ENCODE measurements around the gene FBXO34. TPM values are rescaled to one million over a fixed set of nuclear protein-coding genes. Genes with fewer than 3 reads are reported as not detected.
"Not testable (repeated sequence)": the region's sequence is repeated elsewhere in the genome, so short reads cannot be mapped to it uniquely, and the experiment has no call there.

The FBXO34 gene
- total RNA-seq, 1 donor = 24.6 TPM

- Histone ChIP-seq H3K4me1 (ENCODE audit: insufficient read depth, low read length) (peaks cover 4% of the 10 kb centered on the region), H3K36me3 (ENCODE audit: insufficient read depth, low read length) (no peaks in the 10 kb centered on the region), H3K27me3 (ENCODE audit: insufficient read depth, low read length) (no peaks in the 10 kb centered on the region), H3K27ac (ENCODE audit: low read depth, low read length) (no peak overlapping the region), H2AFZ (ENCODE audit: low read length) (no peak overlapping the region), H3K4me2 (ENCODE audit: insufficient read depth, low read length) (no peak overlapping the region), H3K9me3 (ENCODE audit: low read depth, low read length) (no peaks in the 10 kb centered on the region), H4K20me1 (ENCODE audit: insufficient read depth, low read length) (peaks cover 22% of the 10 kb centered on the region), H3K79me2 (ENCODE audit: insufficient read depth, low read length) (peaks cover 84% of the 10 kb centered on the region), H3K4me3 (ENCODE audit: insufficient read depth, low read length) (no peak overlapping the region)
- no peak for DNase-seq (ENCODE audit: insufficient read length, low spot score, missing footprints)
- TF ChIP-seq CTCF (IDR thresholded peaks at IDR 0.05; ENCODE audit: extremely low read depth, low read depth, low read length) = no peak
Observed at GRCh38 chr14:55340482-55340881, 69.3 kb downstream of the FBXO34 start.

- peaks cover 4% of the 10 kb centered on the region for H3K4me1 ChIP-seq (ENCODE audit: insufficient read depth, low read length)
- H3K27ac ChIP-seq (ENCODE audit: low read depth, low read length) = no peak overlapping the region
- no peak overlapping the region for H2AFZ ChIP-seq (ENCODE audit: low read length)
- H3K4me3 ChIP-seq (ENCODE audit: insufficient read depth, low read length) = no peak overlapping the region
- no peak overlapping the region for H3K4me2 ChIP-seq (ENCODE audit: insufficient read depth, low read length)
- peaks cover 87% of the 10 kb centered on the region for H3K79me2 ChIP-seq (ENCODE audit: insufficient read depth, low read length)
- no peaks in the 10 kb centered on the region for H3K27me3 ChIP-seq (ENCODE audit: insufficient read depth, low read length)
- no peaks in the 10 kb centered on the region for H3K9me3 ChIP-seq (ENCODE audit: low read depth, low read length)
- DNase-seq (ENCODE audit: insufficient read length, low spot score, missing footprints) = no peak
- peaks cover 28% of the 10 kb centered on the region for H4K20me1 ChIP-seq (ENCODE audit: insufficient read depth, low read length)
- TF ChIP-seq CTCF (IDR thresholded peaks at IDR 0.05; ENCODE audit: extremely low read depth, low read depth, low read length) = no peak
- H3K36me3 ChIP-seq (ENCODE audit: insufficient read depth, low read length) = no peaks in the 10 kb centered on the region
Observed at GRCh38 chr14:55341781-55342180, 70.6 kb downstream of the FBXO34 start.

- DNase-seq (ENCODE audit: insufficient read length, low spot score, missing footprints); H3K36me3 ChIP-seq (ENCODE audit: insufficient read depth, low read length); H2AFZ ChIP-seq (ENCODE audit: low read length); H3K27ac ChIP-seq (ENCODE audit: low read depth, low read length); H3K4me2 ChIP-seq (ENCODE audit: insufficient read depth, low read length); H3K4me1 ChIP-seq (ENCODE audit: insufficient read depth, low read length); H3K27me3 ChIP-seq (ENCODE audit: insufficient read depth, low read length); H3K9me3 ChIP-seq (ENCODE audit: low read depth, low read length); H3K4me3 ChIP-seq (ENCODE audit: insufficient read depth, low read length): not testable (repeated sequence)
- Histone ChIP-seq H4K20me1 (ENCODE audit: insufficient read depth, low read length) (peaks cover 31% of the 10 kb centered on the region), H3K79me2 (ENCODE audit: insufficient read depth, low read length) (peaks cover 89% of the 10 kb centered on the region)
Observed at GRCh38 chr14:55344582-55345163, 73.5 kb downstream of the FBXO34 start.

- peaks cover 19% of the 10 kb centered on the region for H3K36me3 ChIP-seq (ENCODE audit: insufficient read depth, low read length)
- no peak overlapping the region for H3K4me2 ChIP-seq (ENCODE audit: insufficient read depth, low read length)
- H4K20me1 ChIP-seq (ENCODE audit: insufficient read depth, low read length) = peaks cover 28% of the 10 kb centered on the region
- no peak for TF ChIP-seq CTCF (IDR thresholded peaks at IDR 0.05; ENCODE audit: extremely low read depth, low read depth, low read length)
- DNase-seq (ENCODE audit: insufficient read length, low spot score, missing footprints) = no peak
- H3K27ac ChIP-seq (ENCODE audit: low read depth, low read length) = no peak overlapping the region
- H3K79me2 ChIP-seq (ENCODE audit: insufficient read depth, low read length) = peaks cover 69% of the 10 kb centered on the region
- H2AFZ ChIP-seq (ENCODE audit: low read length) = no peak overlapping the region
- no peaks in the 10 kb centered on the region for H3K9me3 ChIP-seq (ENCODE audit: low read depth, low read length)
- H3K4me3 ChIP-seq (ENCODE audit: insufficient read depth, low read length) = no peak overlapping the region
- no peaks in the 10 kb centered on the region for H3K27me3 ChIP-seq (ENCODE audit: insufficient read depth, low read length)
- no peaks in the 10 kb centered on the region for H3K4me1 ChIP-seq (ENCODE audit: insufficient read depth, low read length)
Observed at GRCh38 chr14:55347040-55347439, 75.8 kb downstream of the FBXO34 start.
